HG03060 (cell line): ENCODE measurements around the gene BMERB1.
"Not testable (repeated sequence)": the region's sequence is repeated elsewhere in the genome, so short reads cannot be mapped to it uniquely, and the experiment has no call there.

ENCODE experiments used
- ATAC-seq: cut with Tn5 transposase; IDR thresholded peaks from one replicate; pipeline ENCODE4 v1.9.1; 2021; ENCODE audit warnings: low read depth, moderate number of reproducible peaks; ENCODE audit not compliant: unreplicated experiment

Gene BMERB1

DNA sequence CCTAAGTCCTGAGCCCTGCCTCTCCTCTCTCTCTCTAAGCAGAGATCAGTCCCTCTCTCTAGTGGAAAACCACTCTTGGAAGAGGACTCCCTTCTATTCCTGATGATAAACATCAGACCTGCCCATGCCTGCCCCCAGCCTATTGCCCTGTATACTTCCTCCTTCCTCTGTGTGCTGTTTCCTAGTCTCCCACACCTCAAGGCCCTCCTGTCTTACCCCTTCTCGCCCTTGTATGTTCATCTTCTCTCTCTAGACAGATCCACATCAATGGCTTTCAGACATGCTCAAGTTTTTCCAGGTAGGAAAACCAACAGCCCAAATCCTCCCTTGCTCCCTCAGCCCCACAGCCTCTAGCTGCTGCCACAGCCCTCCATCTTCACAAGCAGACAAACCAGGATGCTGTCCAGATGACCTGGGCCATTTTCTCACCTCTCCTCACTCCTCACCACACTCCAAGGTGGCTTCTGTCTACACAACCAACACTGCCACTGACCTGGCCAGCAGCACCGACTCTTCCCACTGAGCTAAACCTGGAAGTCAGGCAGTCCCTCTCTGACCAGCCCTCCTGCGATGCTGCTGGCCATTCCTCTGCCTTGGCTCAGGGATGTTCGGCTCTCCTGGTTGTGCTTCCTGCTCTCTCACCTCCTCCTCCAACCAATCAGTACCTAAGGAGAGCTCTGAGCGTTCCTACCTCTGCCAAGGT, 172.3 kb downstream of the BMERB1 start:
- no peak for ATAC-seq

GRCh38 chr16:15607221-15607699, 172.9 kb downstream of the BMERB1 start:
- not testable (repeated sequence) for ATAC-seq

DNA sequence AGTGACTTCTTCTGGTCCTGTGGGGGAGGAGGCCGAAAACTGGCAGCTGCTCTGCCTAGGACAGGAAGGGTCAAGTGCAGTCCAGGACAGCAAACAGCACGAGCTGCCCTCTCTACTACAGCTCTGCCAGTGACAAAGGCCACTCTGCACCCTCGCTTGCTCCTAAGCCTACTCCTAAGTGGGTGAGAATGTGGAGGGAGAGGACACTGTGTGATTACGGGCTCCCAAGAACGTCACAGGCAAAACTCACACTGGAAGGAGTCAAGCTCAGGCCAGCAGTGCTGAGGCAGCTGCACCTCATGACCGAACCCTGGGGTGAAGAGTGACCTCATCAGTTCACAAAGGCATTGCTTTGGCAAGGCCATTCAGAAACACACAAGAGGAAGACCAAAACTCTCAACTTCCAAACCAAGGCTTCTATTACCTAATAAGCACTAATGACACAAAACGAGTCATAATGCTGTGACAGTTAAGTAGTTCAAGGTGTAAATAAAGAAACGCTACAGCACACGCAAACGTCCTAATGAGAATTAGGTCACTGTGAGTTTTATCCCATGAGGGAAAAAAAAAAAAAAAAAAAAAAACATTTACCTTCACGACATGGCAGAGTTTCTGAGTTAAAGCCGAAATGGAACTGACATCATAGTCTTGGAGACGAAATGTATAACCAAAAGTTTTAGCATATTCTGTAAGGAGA, 173.5 kb downstream of the BMERB1 start:
- no peak for ATAC-seq

GRCh38 chr16:15608398-15609285, 174.3 kb downstream of the BMERB1 start:
- ATAC-seq: no peak

DNA sequence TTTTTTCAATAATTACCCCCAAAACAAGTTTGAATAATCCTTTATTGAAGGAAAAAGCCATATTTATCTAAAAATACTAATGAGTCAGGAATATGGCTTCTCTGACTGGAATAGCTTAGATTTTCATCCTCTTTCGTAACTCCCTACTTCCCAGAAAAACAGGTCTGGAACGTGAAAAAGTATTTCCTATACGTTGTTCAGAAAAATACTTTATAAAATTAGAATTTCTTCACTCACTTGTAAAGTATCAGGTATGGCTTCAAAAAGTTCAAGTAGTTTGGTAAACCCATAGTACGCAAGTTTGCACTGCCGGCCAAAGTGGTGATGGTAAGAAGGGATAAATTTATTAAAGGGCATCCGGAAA, 174.9 kb downstream of the BMERB1 start:
- ATAC-seq: no peak

- ATAC-seq: no peak
Measured at GRCh38 chr16:15610369-15610871, 176.0 kb downstream of the BMERB1 start.

DNA sequence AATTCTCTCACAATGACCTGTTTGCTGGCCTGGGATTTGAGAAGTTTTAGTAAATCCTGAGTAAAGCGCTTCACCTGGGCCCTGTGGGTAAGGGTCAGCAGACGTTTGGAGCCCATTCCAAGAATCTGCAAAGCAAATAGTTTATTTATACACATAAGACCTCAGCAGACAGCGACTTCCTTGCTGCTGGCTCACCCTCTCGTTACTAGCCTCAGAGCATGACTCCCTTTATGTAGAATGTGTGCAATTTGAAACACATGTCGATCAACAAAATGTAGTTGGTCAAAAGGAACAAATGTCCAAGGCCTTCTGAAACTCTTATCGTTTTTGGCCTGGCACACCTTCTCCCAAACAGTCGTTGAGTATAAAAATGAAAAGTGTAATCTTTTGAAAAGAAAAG, 177.2 kb downstream of the BMERB1 start:
- ATAC-seq: no peak

GRCh38 chr16:15613676-15614075, 179.3 kb downstream of the BMERB1 start:
- no peak for ATAC-seq

GRCh38 chr16:15616012-15616411, 181.6 kb downstream of the BMERB1 start:
- no peak for ATAC-seq

- ATAC-seq: no peak
Measured at GRCh38 chr16:15616475-15617165, 182.2 kb downstream of the BMERB1 start.

GRCh38 chr16:15617901-15618300, 183.5 kb downstream of the BMERB1 start:
- no peak for ATAC-seq

GRCh38 chr16:15618392-15618791, 184.0 kb downstream of the BMERB1 start:
- no peak for ATAC-seq

- ATAC-seq: no peak
Measured at GRCh38 chr16:15620611-15621195, 186.3 kb downstream of the BMERB1 start.

DNA sequence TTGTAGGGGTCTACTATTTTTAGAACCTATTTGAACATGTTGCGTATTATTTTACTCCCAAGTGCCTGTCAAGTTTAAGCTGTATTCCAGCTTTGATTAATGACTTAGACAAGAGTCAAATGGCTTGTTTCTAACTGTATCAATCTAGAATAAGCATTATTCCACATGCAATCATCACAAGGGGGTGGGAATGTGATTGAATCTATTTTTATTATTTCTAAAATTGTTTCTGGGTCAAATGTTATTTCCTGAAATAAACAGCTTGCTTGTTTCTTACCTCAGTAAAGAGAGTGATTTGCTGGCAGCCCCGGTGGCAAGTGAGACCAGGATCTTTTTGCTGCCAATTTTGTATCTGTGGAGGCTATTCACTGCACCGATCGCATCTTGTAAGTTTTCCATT, 187.1 kb downstream of the BMERB1 start:
- ATAC-seq: no peak

DNA sequence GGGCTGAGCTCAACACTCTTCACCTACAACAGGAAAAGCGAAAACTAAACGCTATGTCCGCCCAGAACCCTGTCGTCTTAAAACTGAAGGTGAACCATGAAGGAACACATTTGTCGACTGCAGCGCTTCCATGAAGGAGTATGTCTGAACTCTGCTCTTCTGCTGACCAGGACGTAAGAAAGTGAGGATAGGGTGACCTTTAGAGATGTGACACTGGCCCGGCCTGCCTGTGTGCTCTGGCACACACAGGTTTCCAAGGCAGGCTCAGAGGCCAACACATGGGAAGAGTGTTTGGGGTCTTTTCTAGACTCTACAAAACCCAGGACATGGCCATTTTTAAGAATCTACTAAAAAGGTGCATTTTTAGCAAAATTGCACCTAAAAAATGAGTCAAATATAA, 187.5 kb downstream of the BMERB1 start:
- no peak for ATAC-seq

DNA sequence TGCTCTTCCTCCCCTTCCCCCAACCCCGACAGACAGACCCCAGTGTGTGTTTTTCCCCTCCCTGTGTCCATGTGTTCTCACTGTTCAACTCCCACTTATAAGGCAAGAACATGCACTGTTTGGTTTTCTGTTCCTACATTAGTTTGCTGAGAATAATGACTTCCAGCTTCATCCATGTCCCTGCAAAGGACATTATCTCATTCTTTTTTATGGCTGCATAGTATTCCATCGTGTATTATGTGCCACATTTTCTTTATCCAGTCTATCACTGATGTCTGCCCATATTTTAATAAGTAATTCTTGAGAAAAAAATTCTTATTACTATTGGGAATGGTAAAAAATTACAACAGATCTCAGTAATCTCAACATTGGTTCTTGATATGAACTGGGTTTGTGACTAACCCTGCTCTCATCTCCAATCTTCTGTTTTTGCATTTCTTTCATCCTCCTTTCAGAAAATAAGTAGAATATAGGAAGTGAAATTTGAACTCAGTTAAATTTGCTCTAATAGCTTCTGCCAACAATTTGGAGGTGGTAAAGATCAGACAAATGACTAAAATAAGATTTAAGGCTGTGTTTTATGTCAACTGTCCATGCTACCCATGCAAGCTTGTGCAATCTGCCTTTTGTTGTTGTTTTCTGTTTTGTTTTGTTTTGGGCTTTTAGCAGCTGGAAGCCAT, 197.5 kb downstream of the BMERB1 start:
- ATAC-seq: no peak

GRCh38 chr16:15635926-15636325, 201.5 kb downstream of the BMERB1 start:
- no peak for ATAC-seq

- ATAC-seq: no peak
Measured at GRCh38 chr16:15636392-15636873, 202.0 kb downstream of the BMERB1 start.
